H1 (cell line): ENCODE measurements around the gene RDH14. TPM values are rescaled to one million over a fixed set of nuclear protein-coding genes. Genes with fewer than 3 reads are reported as not detected.

Experiments used
- CTCF ChIA-PET: fragments of 300-600 bp; sonication (Branson Sonifier 250); formaldehyde crosslinking; loops from one replicate; lab custom pipeline; 2021; ENCODE audit not compliant: partially characterized antibody; lab: Charles Lee
- POLR2A ChIA-PET: fragments of 300-600 bp; sonication (Branson Sonifier 250); formaldehyde crosslinking; loops from one replicate; lab custom pipeline; 2021; ENCODE audit warnings: inconsistent platforms; ENCODE audit not compliant: partially characterized antibody; lab: Charles Lee
- DNase-seq, 2 experiments: peaks; one replicate each; pipeline versions ENCODE4 v3.0.0 to v3.0.0-alpha.2; 2010 to 2022; ENCODE audit warnings: low spot score in 2 of 2, low read depth in 1 of 2, mixed read lengths in 1 of 2
- FAIRE-seq: peaks from 2 replicates; lab custom pipeline; 2011; peaks lifted over from hg19 to GRCh38; lab: Jason Lieb, UNC
- H2AFZ ChIP-seq: 2 replicates; pipeline ENCODE4 v1.8.1; 2012; ENCODE audit warnings: low read length, inconsistent platforms
- H2AK5ac ChIP-seq: 2 replicates; pipeline ENCODE4 v1.6.1; 2013; ENCODE audit warnings: low read depth, low read length
- H2BK120ac ChIP-seq: replicated peaks from 2 replicates; pipeline ENCODE3; 2013; ENCODE audit warnings: low read depth, low read length, inconsistent platforms
- H2BK12ac ChIP-seq: 2 replicates; pipeline ENCODE4 v1.6.1; 2013; ENCODE audit warnings: low read depth, low read length
- H2BK15ac ChIP-seq: 2 replicates; pipeline ENCODE4 v1.6.1; 2013; ENCODE audit warnings: low read length
- H2BK20ac ChIP-seq: 2 replicates; pipeline ENCODE4 v1.6.1; 2013; ENCODE audit warnings: low read length
- H2BK5ac ChIP-seq: 2 replicates; pipeline ENCODE4 v1.6.1; 2013; ENCODE audit warnings: low read depth, low read length
- H3K14ac ChIP-seq: 2 replicates; pipeline ENCODE4 v1.6.1; 2013; ENCODE audit warnings: inconsistent platforms; ENCODE audit not compliant: insufficient read length
- H3K18ac ChIP-seq: 2 replicates; pipeline ENCODE4 v1.6.1; 2013; ENCODE audit warnings: low read length; ENCODE audit errors: extremely low read depth
- H3K23ac ChIP-seq: 2 replicates; pipeline ENCODE4 v1.6.1; 2013; ENCODE audit warnings: inconsistent platforms; ENCODE audit not compliant: insufficient read length
- H3K23me2 ChIP-seq: 2 replicates; pipeline ENCODE4 v1.6.1; 2013; ENCODE audit warnings: low read depth, low read length
- H3K27ac ChIP-seq: 2 replicates; pipeline ENCODE4 v1.6.1; 2011; ENCODE audit warnings: low read depth, low read length, inconsistent platforms
- H3K27me3 ChIP-seq, 4 experiments: replicated peaks in 1 of 4; 1 replicate in 1 of 4; 2 replicates in 3 of 4; pipeline versions ENCODE4 v1.6.1 to v1.8.1; 2011 to 2013; ENCODE audit warnings: low read length in 3 of 4, mild to moderate bottlenecking in 3 of 4, inconsistent platforms in 2 of 4, mixed read lengths in 2 of 4, moderate library complexity in 1 of 4; ENCODE audit not compliant: control insufficient read depth in 3 of 4, insufficient read depth in 3 of 4; ENCODE audit errors: extremely low read depth in 1 of 4
- H3K36me3 ChIP-seq, 4 experiments: 2 replicates each; pipeline versions ENCODE4 v1.6.1 to v1.8.1; 2011 to 2013; ENCODE audit warnings: mild to moderate bottlenecking in 4 of 4, low read length in 3 of 4, moderate library complexity in 2 of 4, control low read depth in 1 of 4, inconsistent platforms in 1 of 4; ENCODE audit not compliant: insufficient read depth in 4 of 4, control insufficient read depth in 2 of 4
- H3K4ac ChIP-seq: replicated peaks from 2 replicates; pipeline ENCODE3; 2013; ENCODE audit warnings: low read length, low read depth, mixed read lengths, inconsistent platforms; ENCODE audit not compliant: insufficient read length
- H3K4me1 ChIP-seq, 4 experiments: replicated peaks in 1 of 4; 1 replicate in 1 of 4; 2 replicates in 3 of 4; pipeline versions ENCODE4 v1.6.1 to v1.8.1; 2011 to 2013; ENCODE audit warnings: low read length in 3 of 4, inconsistent platforms in 2 of 4, mixed read lengths in 1 of 4; ENCODE audit not compliant: insufficient read depth in 4 of 4, control insufficient read depth in 3 of 4
- H3K4me2 ChIP-seq, 2 experiments: 2 replicates each; pipeline versions ENCODE4 v1.6.1 to v1.8.1; 2011 to 2013; ENCODE audit warnings: low read depth in 2 of 2, low read length in 2 of 2, control low read depth in 1 of 2, inconsistent platforms in 1 of 2, mild to moderate bottlenecking in 1 of 2; ENCODE audit not compliant: insufficient read depth in 1 of 2
- H3K4me3 ChIP-seq, 4 experiments: fragments of 200-600, 300-600 bp in 1 of 4; sonication (generic), shearing (Covaris generic), sonication (Bioruptor Twin) in 1 of 4; 2 replicates each; pipeline versions ENCODE4 v1.5.1 to v1.8.1; 2011 to 2016; ENCODE audit warnings: low read length in 4 of 4, low read depth in 3 of 4, control low read depth in 2 of 4, inconsistent platforms in 2 of 4, mild to moderate bottlenecking in 2 of 4, mixed read lengths in 1 of 4, moderate library complexity in 1 of 4; ENCODE audit not compliant: insufficient read depth in 2 of 4; ENCODE audit errors: extremely low read depth in 1 of 4
- H3K56ac ChIP-seq: replicated peaks from 2 replicates; pipeline ENCODE3; 2013; ENCODE audit warnings: low read depth, mild to moderate bottlenecking, mixed read lengths, low read length, inconsistent platforms; ENCODE audit not compliant: insufficient read length
- H3K79me1 ChIP-seq: 2 replicates; pipeline ENCODE4 v1.6.1; 2013; ENCODE audit warnings: low read depth, low read length, control low read depth
- H3K79me2 ChIP-seq, 2 experiments: 2 replicates each; pipeline versions ENCODE4 v1.6.1 to v1.8.1; 2012 to 2013; ENCODE audit warnings: low read length in 2 of 2, mild to moderate bottlenecking in 2 of 2, inconsistent platforms in 1 of 2; ENCODE audit not compliant: insufficient read depth in 2 of 2, control insufficient read depth in 1 of 2
- H3K9ac ChIP-seq, 4 experiments: replicated peaks in 1 of 4; 1 replicate in 1 of 4; 2 replicates in 3 of 4; pipeline versions ENCODE4 v1.6.1 to v1.8.1; 2011 to 2013; ENCODE audit warnings: low read depth in 3 of 4, low read length in 3 of 4, control low read depth in 2 of 4, mild to moderate bottlenecking in 2 of 4, moderate library complexity in 2 of 4, inconsistent platforms in 1 of 4; ENCODE audit errors: extremely low read depth in 1 of 4
- H3K9me3 ChIP-seq, 2 experiments: 2 replicates each; pipeline versions ENCODE4 v1.6.1 to v1.8.1; 2012 to 2013; ENCODE audit warnings: mild to moderate bottlenecking in 2 of 2, moderate library complexity in 2 of 2, control low read depth in 1 of 2, inconsistent platforms in 1 of 2, low read depth in 1 of 2, low read length in 1 of 2, mixed read lengths in 1 of 2; ENCODE audit not compliant: insufficient read depth in 2 of 2
- H4K20me1 ChIP-seq, 2 experiments: replicated peaks in 1 of 2; 2 replicates each; pipeline versions ENCODE3 to v1.8.1; 2011 to 2013; ENCODE audit warnings: inconsistent platforms in 2 of 2, low read length in 2 of 2, mild to moderate bottlenecking in 1 of 2; ENCODE audit not compliant: insufficient read depth in 2 of 2, control insufficient read depth in 1 of 2
- H4K5ac ChIP-seq: 2 replicates; pipeline ENCODE4 v1.6.1; 2013; ENCODE audit warnings: low read length, low read depth, mixed read lengths, inconsistent platforms; ENCODE audit not compliant: insufficient read length
- H4K8ac ChIP-seq: 2 replicates; pipeline ENCODE4 v1.8.0; 2013; ENCODE audit warnings: mild to moderate bottlenecking, moderate library complexity, low read length, inconsistent platforms; ENCODE audit not compliant: insufficient read depth; ENCODE audit errors: extremely low read depth
- H4K91ac ChIP-seq: replicated peaks from 2 replicates; pipeline ENCODE3; 2013; ENCODE audit warnings: low read length, mixed read lengths, inconsistent platforms; ENCODE audit not compliant: insufficient read length
- JUN ChIP-seq: IDR thresholded peaks from 2 replicates; pipeline ENCODE4 v1.6.1; 2011; ENCODE audit warnings: low read depth, mild to moderate bottlenecking, improper control_type of control experiment, low read length
- RNF2 ChIP-seq: fragments of 200-900, 300-1000 bp; sonication (generic); IDR thresholded peaks from 2 replicates; pipeline ENCODE4 v1.7.1; 2016; ENCODE audit warnings: borderline replicate concordance, low read depth, mild to moderate bottlenecking, antibody characterized with exemption, low read length; ENCODE audit not compliant: poor library complexity, severe bottlenecking; ENCODE audit errors: missing control alignments
- TAF1 ChIP-seq: IDR thresholded peaks from 2 replicates; pipeline ENCODE4 v1.6.1; 2011; ENCODE audit warnings: mild to moderate bottlenecking, low read depth, low read length
- TCF12 ChIP-seq: IDR thresholded peaks from 2 replicates; pipeline ENCODE4 v1.6.1; 2011; ENCODE audit warnings: low read depth, mild to moderate bottlenecking, low read length
- USF2 ChIP-seq: IDR thresholded peaks from 2 replicates; pipeline ENCODE4 v1.6.1; 2011; ENCODE audit warnings: low read length, improper control_type of control experiment
- WGBS, 2 experiments: shearing (Covaris generic) in 1 of 2; methylation state at CpG; one replicate each; pipeline versions ENCODE4 v1.1.6 to v1.1.7; 2013 to 2015; ENCODE audit warnings: low lambda C conversion rate in 2 of 2, mixed read lengths in 2 of 2, inconsistent platforms in 1 of 2, low coverage in 1 of 2, missing lambda C conversion rate in 1 of 2; ENCODE audit not compliant: insufficient replicate concordance in 2 of 2, insufficient coverage in 1 of 2, insufficient read length in 1 of 2; ENCODE audit errors: extremely low coverage in 1 of 2, missing lambda C conversion rate in 1 of 2; 5-methylcytosine and 5-hydroxymethylcytosine counted together
- polyA plus RNA-seq, 7 experiments: library from polyadenylated mRNA; depleted of rRNA in 3 of 7; stranded (reverse) in 5 of 7; unstranded in 2 of 7; fragments of >200 nt in 5 of 7; fragments of 200-250 nt in 2 of 7; gene quantifications; 1 replicate in 5 of 7; 2 replicates in 1 of 7; 4 replicates in 1 of 7; pipeline versions ENCODE4 v1.2.1 to v1.2.3, GENCODE V29; 2011 to 2013; ENCODE audit warnings: missing spikeins in 2 of 7, mixed read lengths in 2 of 7
- total RNA-seq: library from RNA; stranded (reverse); fragmentation: NEBNext Ultra II Directional; extraction: Animal tissue kit (Norgen Biotek cat#: 25700); gene quantifications from 2 replicates; pipeline ENCODE4 v1.2.1, GENCODE V29; 2021

The RDH14 gene
- total and polyA plus RNA-seq, 2 of the 8 experiments (the other 6 are each of a cell fraction or from before 2014, with no cell fraction given), result 14.7 to 23.6 TPM

- H3K56ac ChIP-seq, result no peak overlapping the region
- no peak overlapping the region for H3K23ac ChIP-seq
- no peak overlapping the region for H2AK5ac ChIP-seq
- 79% methylated on average over 2 of the region's 2 CpGs; no CpG with 5 or more reads in 1 of the 2 experiments for WGBS, 2 experiments
- no peak overlapping the region for H4K5ac ChIP-seq
- CTCF ChIA-PET, result interaction anchor here (0.6 to 1.5 kb wide), 5 partner anchors 9 to 234 kb away, joined by 3 to 5 read pairs (median 3); partner anchors contain the start of gene NT5C1B
- no peak overlapping the region for H3K4ac ChIP-seq
- no peaks in the 10 kb centered on the region for H4K20me1 ChIP-seq
- TF ChIP-seq RNF2 (no peak), USF2 (no peak), TAF1 (no peak), JUN (no peak), TCF12 (no peak)
- TF ChIP-seq, all 59 proteins: peak for 0
- no peaks in the 10 kb centered on the region for H3K27me3 ChIP-seq
- no peaks in the 10 kb centered on the region for H3K79me1 ChIP-seq
- POLR2A ChIA-PET, result no interaction called here
- H3K4me3 ChIP-seq, result no peak overlapping the region
- no peak for DNase-seq
- no peak overlapping the region for H2BK20ac ChIP-seq
- no peak overlapping the region for H3K14ac ChIP-seq
- no peak overlapping the region for H2BK15ac ChIP-seq
- no peak overlapping the region for H2BK120ac ChIP-seq
- H2AFZ ChIP-seq, result no peak overlapping the region
- H3K9ac ChIP-seq, result no peak overlapping the region
- no peak overlapping the region for H3K27ac ChIP-seq
- H4K8ac ChIP-seq, result no peak overlapping the region
- H4K91ac ChIP-seq, result no peak overlapping the region
- H3K9me3 ChIP-seq, result no peaks in the 10 kb centered on the region
- no peaks in the 10 kb centered on the region for H3K36me3 ChIP-seq
- no peak overlapping the region for H3K4me2 ChIP-seq
- no peak overlapping the region for H3K18ac ChIP-seq
- no peaks in the 10 kb centered on the region for H3K79me2 ChIP-seq
- no peaks in the 10 kb centered on the region for H3K4me1 ChIP-seq
- FAIRE-seq, result no peak
- H2BK5ac ChIP-seq, result no peak overlapping the region
- H3K23me2 ChIP-seq, result no peaks in the 10 kb centered on the region
- H2BK12ac ChIP-seq, result no peak overlapping the region
Measured at GRCh38 chr2:18600255-18600613, 39.8 kb upstream of the RDH14 start.
